ENCODE results near the gene MAP6D1.
A peak's percentile ranks its signal among the peaks of the same experiment; 100 is the strongest.
"Not testable (repeated sequence)": the region's sequence is repeated elsewhere in the genome, so short reads cannot be mapped to it uniquely, and the experiment has no call there.

Gene MAP6D1

GRCh38 chr3:183801601-183802000 lies 23.8 kb downstream of the MAP6D1 start:
- no peak for DNase-seq (ENCODE audit: low spot score)

GRCh38 chr3:183800243-183800863 lies 25.0 kb downstream of the MAP6D1 start:
- no peak for DNase-seq (ENCODE audit: low spot score)

- no peak for DNase-seq (ENCODE audit: low spot score)
Observed at GRCh38 chr3:183799461-183799860, 25.9 kb downstream of the MAP6D1 start.

GRCh38 chr3:183797996-183798395 lies 27.4 kb downstream of the MAP6D1 start:
- no peak for DNase-seq (ENCODE audit: low spot score)

GRCh38 chr3:183796372-183796771 lies 29.0 kb downstream of the MAP6D1 start:
- no peak for DNase-seq (ENCODE audit: low spot score)

GRCh38 chr3:183794452-183794851 lies 30.9 kb downstream of the MAP6D1 start:
- no peak for DNase-seq (ENCODE audit: low spot score)

- no peak for DNase-seq (ENCODE audit: low spot score)
Observed at GRCh38 chr3:183792976-183793375, 32.4 kb downstream of the MAP6D1 start.

- no peak for DNase-seq (ENCODE audit: low spot score)
Observed at GRCh38 chr3:183790700-183791099, 34.7 kb downstream of the MAP6D1 start.

- DNase-seq (ENCODE audit: low spot score): no peak
Observed at GRCh38 chr3:183789826-183790225, 35.6 kb downstream of the MAP6D1 start.

- DNase-seq (ENCODE audit: low spot score): not testable (repeated sequence)
Observed at GRCh38 chr3:183784503-183784902, 40.9 kb downstream of the MAP6D1 start.

- DNase-seq (ENCODE audit: low spot score): no peak
Observed at GRCh38 chr3:183782576-183783276, 42.7 kb downstream of the MAP6D1 start.

- DNase-seq (ENCODE audit: low spot score): no peak
Observed at GRCh38 chr3:183781246-183781645, 44.1 kb downstream of the MAP6D1 start.

- no peak for DNase-seq (ENCODE audit: low spot score)
Observed at GRCh38 chr3:183779896-183780465, 45.4 kb downstream of the MAP6D1 start.

- no peak for DNase-seq (ENCODE audit: low spot score)
Observed at GRCh38 chr3:183777016-183777618, 48.3 kb downstream of the MAP6D1 start.

- DNase-seq (ENCODE audit: low spot score): not testable (repeated sequence)
Observed at GRCh38 chr3:183776451-183776850, 48.9 kb downstream of the MAP6D1 start.

- DNase-seq (ENCODE audit: low spot score): no peak
Observed at GRCh38 chr3:183775781-183776180, 49.6 kb downstream of the MAP6D1 start.

- DNase-seq (ENCODE audit: low spot score): no peak
Observed at GRCh38 chr3:183774631-183775030, 50.7 kb downstream of the MAP6D1 start.

GRCh38 chr3:183769453-183769852 lies 55.9 kb downstream of the MAP6D1 start:
- DNase-seq (ENCODE audit: low spot score): no peak

GRCh38 chr3:183768114-183768513 lies 57.3 kb downstream of the MAP6D1 start:
- DNase-seq (ENCODE audit: low spot score): no peak

- DNase-seq (ENCODE audit: low spot score): peak; percentile 74
Observed at GRCh38 chr3:183766745-183767606, 58.4 kb downstream of the MAP6D1 start.

GRCh38 chr3:183766107-183766506 lies 59.3 kb downstream of the MAP6D1 start:
- no peak for DNase-seq (ENCODE audit: low spot score)
